ENCODE results near the gene FAM131B.

DNA sequence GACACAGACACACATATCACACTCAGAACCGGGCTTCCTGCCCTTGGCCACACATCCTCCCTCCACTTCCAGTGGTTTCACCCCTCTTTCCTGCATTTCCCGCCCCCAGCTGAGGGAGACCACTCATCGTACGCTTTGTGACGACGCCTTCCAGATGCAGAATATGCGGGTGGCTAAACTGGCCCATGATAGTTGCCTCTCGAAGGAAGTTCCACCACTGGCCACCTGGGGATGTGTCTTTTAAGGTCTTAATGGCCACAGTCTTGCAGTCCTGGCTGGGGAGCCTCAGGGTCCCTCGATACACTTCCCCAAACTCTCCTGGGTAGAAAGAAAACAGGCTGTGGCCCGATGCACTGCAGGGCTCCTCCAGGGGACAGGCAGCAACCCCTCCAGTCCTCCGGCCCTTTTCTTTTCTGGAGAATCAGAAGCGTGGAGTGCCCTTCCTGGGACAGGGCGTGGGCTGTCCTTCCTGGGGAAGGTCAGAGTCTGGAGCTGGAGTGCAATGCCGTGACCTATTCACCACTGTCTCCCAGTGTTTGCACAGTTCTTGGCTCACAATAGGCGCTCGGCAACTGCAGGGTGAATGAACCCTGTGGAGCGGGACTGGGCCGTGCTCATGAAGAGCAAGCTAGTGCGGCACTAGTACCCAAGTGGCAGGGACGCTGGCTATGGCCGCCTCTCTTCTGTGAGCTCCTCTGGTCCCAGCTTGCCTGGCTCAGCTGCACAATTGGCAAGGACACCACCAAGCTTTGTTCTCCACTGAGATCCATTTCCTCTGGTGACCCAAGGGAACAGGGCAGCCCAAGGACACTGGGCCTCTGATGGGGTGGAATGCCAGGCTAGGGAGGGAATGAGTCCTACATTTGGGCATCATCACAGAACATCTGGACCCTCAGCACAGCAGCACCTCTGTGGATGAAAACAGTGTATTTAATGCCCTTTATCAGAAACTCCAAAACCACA, 33.0 kb upstream of the FAM131B start:
- TF ChIP-seq, protein P1, sequence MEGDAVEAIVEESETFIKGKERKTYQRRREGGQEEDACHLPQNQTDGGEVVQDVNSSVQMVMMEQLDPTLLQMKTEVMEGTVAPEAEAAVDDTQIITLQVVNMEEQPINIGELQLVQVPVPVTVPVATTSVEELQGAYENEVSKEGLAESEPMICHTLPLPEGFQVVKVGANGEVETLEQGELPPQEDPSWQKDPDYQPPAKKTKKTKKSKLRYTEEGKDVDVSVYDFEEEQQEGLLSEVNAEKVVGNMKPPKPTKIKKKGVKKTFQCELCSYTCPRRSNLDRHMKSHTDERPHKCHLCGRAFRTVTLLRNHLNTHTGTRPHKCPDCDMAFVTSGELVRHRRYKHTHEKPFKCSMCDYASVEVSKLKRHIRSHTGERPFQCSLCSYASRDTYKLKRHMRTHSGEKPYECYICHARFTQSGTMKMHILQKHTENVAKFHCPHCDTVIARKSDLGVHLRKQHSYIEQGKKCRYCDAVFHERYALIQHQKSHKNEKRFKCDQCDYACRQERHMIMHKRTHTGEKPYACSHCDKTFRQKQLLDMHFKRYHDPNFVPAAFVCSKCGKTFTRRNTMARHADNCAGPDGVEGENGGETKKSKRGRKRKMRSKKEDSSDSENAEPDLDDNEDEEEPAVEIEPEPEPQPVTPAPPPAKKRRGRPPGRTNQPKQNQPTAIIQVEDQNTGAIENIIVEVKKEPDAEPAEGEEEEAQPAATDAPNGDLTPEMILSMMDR (IDR thresholded peaks at IDR 0.05), result no peak
- TF ChIP-seq POLR2A (IDR thresholded peaks at IDR 0.05) (no peak), EP300 (IDR thresholded peaks at IDR 0.05) (no peak)

Data from ovary (tissue), 3 donors.